Activated naive CD4-positive, alpha-beta T cell treated with anti-CD3 and anti-CD28 coated beads, Interleukin-2, amount 50 U/mL, for 24 hours (primary cell): ENCODE results near the gene NFIC.

Experiments used
- H3K27ac Mint-ChIP-seq: one replicate; pipeline ENCODE4 v1.8.0; 2021; ENCODE audit warnings: mild to moderate bottlenecking, mixed read lengths
- H3K27me3 Mint-ChIP-seq: one replicate; pipeline ENCODE4 v1.8.0; 2021; ENCODE audit warnings: mixed read lengths
- H3K36me3 Mint-ChIP-seq: one replicate; pipeline ENCODE4 v1.8.0; 2021; ENCODE audit warnings: mixed read lengths
- H3K4me1 Mint-ChIP-seq: one replicate; pipeline ENCODE4 v1.8.0; 2021; ENCODE audit warnings: mixed read lengths
- H3K4me3 Mint-ChIP-seq: one replicate; pipeline ENCODE4 v1.8.0; 2021; ENCODE audit warnings: mild to moderate bottlenecking, mixed read lengths
- H3K9me3 Mint-ChIP-seq: one replicate; pipeline ENCODE4 v1.8.0; 2021; ENCODE audit warnings: mixed read lengths

Gene NFIC

GRCh38 chr19:3480383-3481091 lies 114.2 kb downstream of the NFIC start, which contains the start of gene SMIM24:
TSS of gene SMIM24 (minus strand) at chr19:3480525. CDS start at chr19:3480463, 62 bp downstream.
- no peaks in the 10 kb centered on the region for H3K9me3 Mint-ChIP-seq
- H3K36me3 Mint-ChIP-seq, result no peaks in the 10 kb centered on the region
- no peak within 1 kb of the TSS for H3K4me3 Mint-ChIP-seq
- no peaks in the 10 kb centered on the region for H3K27me3 Mint-ChIP-seq
- peaks cover 10% of the 10 kb centered on the region for H3K4me1 Mint-ChIP-seq
- no peak within 1 kb of the TSS for H3K27ac Mint-ChIP-seq

DNA sequence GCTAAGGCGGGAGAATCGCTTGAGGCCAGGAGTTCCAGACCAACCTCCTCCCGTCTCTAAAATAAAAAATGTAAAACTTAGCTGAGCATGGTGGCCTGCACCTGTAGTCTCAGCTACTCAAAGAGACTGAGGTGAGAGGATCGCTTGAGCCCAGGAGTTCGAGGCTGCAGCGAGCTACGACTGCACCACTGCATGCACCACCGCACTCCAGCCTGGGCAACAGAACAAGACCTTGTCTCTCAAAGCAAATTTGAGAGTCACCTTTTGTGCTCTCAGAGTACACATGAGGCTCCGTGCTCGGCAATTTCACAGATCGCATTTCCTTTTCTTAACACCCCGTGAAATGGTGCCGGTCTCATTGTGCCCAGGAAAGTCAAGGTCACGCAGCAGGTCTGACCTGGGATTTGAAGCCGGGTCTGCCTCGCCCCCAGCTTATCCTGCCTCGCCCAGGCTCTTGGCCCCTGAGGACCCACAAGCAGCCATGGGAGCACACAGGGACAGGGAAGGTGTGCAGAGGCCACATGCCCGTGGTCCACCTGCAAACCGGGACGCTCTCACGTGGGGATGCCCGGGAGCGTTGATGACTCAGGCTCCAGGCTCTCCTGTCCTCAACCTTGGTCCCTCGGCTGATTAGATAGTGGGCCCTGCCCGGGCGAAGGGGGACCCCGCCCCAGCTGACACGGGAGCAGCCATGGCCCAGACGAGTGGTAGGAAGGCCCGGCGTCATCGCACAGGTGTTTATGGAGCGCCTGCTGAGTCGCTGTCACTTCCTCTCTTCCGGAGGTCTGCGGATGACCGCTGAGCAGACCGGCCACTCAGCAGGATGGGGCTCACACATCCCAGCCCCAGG lies 115.1 kb downstream of the NFIC start:
- Mint-ChIP-seq H3K27me3 (no peaks in the 10 kb centered on the region), H3K9me3 (no peaks in the 10 kb centered on the region), H3K4me1 (peaks cover 10% of the 10 kb centered on the region), H3K36me3 (no peaks in the 10 kb centered on the region), H3K27ac (no peak overlapping the region), H3K4me3 (no peak overlapping the region)

GRCh38 chr19:3482507-3483225 lies 116.3 kb downstream of the NFIC start:
- H3K4me1 Mint-ChIP-seq, result peaks cover 10% of the 10 kb centered on the region
- no peak overlapping the region for H3K4me3 Mint-ChIP-seq
- H3K27me3 Mint-ChIP-seq, result no peaks in the 10 kb centered on the region
- peaks cover 3% of the 10 kb centered on the region for H3K36me3 Mint-ChIP-seq
- H3K9me3 Mint-ChIP-seq, result no peaks in the 10 kb centered on the region
- no peak overlapping the region for H3K27ac Mint-ChIP-seq

DNA sequence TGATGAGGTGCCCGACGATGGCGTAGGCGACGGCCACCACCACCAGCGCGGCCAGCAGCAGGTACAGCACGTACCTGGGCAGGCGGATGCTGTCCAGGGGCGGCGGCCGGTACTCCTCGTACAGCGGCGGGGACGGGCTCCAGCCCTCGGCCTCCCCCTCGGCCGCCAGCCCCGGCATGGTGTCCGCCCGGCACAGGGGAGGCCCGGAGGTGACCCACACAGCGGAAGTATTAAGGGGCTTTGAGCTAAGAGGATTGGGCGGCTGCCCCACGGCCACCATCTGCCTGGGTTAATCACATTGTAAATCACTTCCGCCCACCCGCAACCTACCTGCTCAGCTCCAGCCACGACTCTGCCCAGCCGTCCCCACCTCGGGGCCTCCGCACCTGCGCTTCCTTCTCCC lies 116.8 kb downstream of the NFIC start, which contains the start of gene SMIM44:
TSS of gene SMIM44 (minus strand) at position 216 of the 403 bp plus-strand sequence. CDS start at position 178, 38 bp downstream.
- peaks cover 6% of the 10 kb centered on the region for H3K4me1 Mint-ChIP-seq
- H3K27ac Mint-ChIP-seq, result peak within 1 kb of the TSS; percentile 8
- H3K36me3 Mint-ChIP-seq, result peaks cover 3% of the 10 kb centered on the region
- no peaks in the 10 kb centered on the region for H3K27me3 Mint-ChIP-seq
- no peaks in the 10 kb centered on the region for H3K9me3 Mint-ChIP-seq
- H3K4me3 Mint-ChIP-seq, result no peak within 1 kb of the TSS

DNA sequence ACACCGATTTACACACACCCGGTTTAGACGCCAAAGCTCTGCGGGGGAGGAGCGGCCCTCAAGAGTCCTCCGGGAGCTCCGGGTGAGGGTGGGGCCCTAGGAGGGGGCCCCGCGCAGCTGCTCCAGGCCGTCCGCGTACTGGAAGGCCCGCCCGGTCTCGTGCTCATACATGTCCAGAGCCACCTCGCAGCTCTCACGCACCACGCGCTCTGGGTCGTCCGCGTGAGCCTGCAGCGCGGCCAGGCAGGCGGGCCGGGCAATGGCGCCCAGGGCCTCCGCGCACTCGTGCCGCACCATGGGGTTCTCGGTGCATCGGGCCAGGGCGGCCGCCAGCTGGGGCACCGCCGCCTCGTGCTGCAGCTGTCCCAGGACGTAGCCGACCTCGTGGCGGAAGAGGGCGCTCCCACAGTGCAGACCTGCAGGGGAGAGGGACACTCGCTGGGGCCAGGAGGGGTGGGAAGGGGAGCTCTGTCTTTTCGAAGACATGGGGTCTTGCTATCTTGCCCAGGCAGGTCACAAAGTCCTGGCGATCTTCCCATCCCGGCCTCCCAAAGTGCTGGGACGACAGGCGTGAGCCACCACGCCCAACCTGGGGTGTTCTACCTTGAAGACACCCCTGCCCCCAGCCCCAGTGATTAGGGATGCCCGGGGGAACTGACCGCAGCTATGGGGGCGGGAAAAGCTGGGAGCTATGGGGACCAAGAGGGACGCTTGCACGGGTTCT lies 125.2 kb downstream of the NFIC start:
- H3K4me3 Mint-ChIP-seq, result no peak overlapping the region
- no peaks in the 10 kb centered on the region for H3K9me3 Mint-ChIP-seq
- H3K27ac Mint-ChIP-seq, result no peak overlapping the region
- peaks cover 12% of the 10 kb centered on the region for H3K36me3 Mint-ChIP-seq
- no peaks in the 10 kb centered on the region for H3K27me3 Mint-ChIP-seq
- peaks cover 8% of the 10 kb centered on the region for H3K4me1 Mint-ChIP-seq

- H3K27ac Mint-ChIP-seq, result no peak overlapping the region
- H3K36me3 Mint-ChIP-seq, result peaks cover 13% of the 10 kb centered on the region
- peaks cover 13% of the 10 kb centered on the region for H3K4me1 Mint-ChIP-seq
- H3K27me3 Mint-ChIP-seq, result no peaks in the 10 kb centered on the region
- no peaks in the 10 kb centered on the region for H3K9me3 Mint-ChIP-seq
- no peak overlapping the region for H3K4me3 Mint-ChIP-seq
Measured at GRCh38 chr19:3492131-3492839, 125.9 kb downstream of the NFIC start.

- Mint-ChIP-seq H3K27ac (no peak overlapping the region), H3K9me3 (no peaks in the 10 kb centered on the region), H3K4me3 (no peak overlapping the region), H3K27me3 (no peaks in the 10 kb centered on the region), H3K4me1 (peaks cover 17% of the 10 kb centered on the region), H3K36me3 (peaks cover 13% of the 10 kb centered on the region)
Measured at GRCh38 chr19:3492919-3493318, 126.5 kb downstream of the NFIC start.

DNA sequence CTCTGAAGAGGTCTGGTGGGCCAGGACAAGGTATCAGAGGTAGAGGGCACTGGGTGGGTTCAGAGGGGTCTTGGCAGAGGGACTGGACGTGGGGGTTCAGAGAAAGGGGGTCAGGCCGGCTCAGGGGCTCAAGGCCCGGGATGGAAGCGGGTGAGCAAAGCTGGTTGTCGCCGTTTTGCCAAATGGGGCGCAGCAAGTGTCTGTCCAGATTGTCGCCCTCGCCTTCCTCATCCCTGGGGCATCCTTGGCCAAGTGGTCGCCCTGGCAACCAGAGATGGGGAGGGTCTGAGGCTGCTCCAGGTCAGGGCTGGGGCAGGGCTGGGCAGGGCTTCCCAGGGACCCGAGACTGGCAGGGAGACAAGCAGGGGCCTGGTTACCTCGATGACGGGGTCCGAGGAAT lies 127.3 kb downstream of the NFIC start:
- Mint-ChIP-seq H3K9me3 (no peaks in the 10 kb centered on the region), H3K4me3 (no peak overlapping the region), H3K27me3 (no peaks in the 10 kb centered on the region), H3K27ac (no peak overlapping the region), H3K4me1 (peaks cover 21% of the 10 kb centered on the region), H3K36me3 (peaks cover 13% of the 10 kb centered on the region)

DNA sequence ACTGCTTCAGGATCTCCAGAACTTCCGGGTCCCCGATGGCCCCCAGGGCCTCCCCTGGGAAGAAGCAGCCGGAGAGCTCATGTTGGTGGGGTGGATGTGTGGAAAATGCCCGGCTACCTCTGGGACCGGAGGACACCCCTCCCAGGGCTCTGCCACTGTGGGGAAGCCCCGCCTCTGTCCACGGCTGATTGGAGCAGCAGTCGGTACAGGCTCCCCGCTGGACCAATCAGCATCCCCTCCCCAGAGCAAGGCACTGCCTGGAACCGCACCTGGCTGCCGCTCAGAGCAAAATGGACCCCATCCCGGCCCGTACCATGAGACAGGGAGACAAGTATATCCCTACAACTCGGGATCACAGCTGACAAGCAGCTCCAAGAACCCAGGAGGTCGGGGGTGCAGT lies 127.7 kb downstream of the NFIC start:
- Mint-ChIP-seq H3K4me1 (peaks cover 25% of the 10 kb centered on the region), H3K27ac (no peak overlapping the region), H3K36me3 (peaks cover 13% of the 10 kb centered on the region), H3K4me3 (no peak overlapping the region), H3K27me3 (no peaks in the 10 kb centered on the region), H3K9me3 (no peaks in the 10 kb centered on the region)

DNA sequence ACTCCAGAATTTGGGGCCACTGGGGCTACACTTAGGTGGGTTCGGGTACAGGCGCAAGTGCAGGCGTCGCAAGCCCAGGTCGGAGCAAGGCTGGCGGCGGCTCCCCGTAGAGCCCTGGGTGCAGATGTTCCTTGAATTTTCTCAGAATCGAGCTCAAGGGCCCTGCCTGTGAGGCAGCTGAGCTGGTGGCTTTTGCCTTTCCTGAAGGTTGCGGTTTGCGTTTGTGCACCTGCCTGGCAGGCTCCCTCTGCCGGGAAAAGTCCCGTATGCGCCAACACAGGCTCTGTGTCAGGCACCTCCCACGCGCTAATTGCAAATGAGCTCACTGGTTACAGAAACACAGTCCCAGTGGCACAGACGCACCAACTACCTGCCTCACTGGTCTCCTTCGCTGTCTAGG lies 128.2 kb downstream of the NFIC start:
- Mint-ChIP-seq H3K36me3 (peaks cover 13% of the 10 kb centered on the region), H3K27me3 (no peaks in the 10 kb centered on the region), H3K4me3 (peak overlapping the region; percentile 5), H3K27ac (no peak overlapping the region), H3K9me3 (no peaks in the 10 kb centered on the region), H3K4me1 (peaks cover 28% of the 10 kb centered on the region)

- Mint-ChIP-seq H3K27ac (no peak overlapping the region), H3K4me3 (no peak overlapping the region), H3K4me1 (peaks cover 37% of the 10 kb centered on the region), H3K36me3 (peaks cover 13% of the 10 kb centered on the region), H3K9me3 (no peaks in the 10 kb centered on the region), H3K27me3 (no peaks in the 10 kb centered on the region)
Measured at GRCh38 chr19:3496392-3497273, 130.2 kb downstream of the NFIC start.

DNA sequence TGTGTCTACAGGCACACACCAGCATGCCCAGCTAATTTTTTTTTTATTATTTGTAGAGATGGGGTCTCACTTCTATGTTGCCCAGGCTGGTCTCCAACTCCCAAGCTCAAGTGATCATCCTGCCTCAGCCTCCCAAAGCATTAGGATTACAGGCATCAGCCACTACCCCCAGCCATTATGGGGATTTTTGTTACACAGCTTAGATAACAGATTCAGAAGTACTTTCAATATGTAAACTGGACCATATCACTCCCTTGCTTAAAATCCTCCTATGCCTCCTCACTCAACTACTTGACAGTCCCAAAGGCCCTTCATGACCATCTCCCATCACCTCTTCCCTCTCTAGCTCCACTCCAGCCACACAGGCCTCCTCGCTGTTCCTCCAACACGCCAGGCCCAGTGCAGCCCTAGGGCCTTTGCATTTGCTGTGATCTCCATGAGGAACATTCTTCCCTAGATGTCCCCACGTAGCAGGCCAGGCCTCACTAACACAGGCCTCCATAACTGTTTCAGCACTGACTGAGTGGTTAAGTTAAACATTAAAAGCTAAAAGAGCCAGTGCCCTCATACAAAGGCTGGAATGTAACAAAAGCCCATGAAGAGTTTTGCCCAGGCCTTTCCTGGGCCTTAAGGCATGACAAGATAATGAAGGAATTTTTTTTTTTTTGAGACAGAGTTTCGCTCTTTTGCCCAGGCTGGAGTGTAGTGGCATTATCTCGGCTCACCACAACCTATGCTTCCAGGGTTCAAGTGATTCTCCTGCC lies 131.6 kb downstream of the NFIC start:
- H3K4me3 Mint-ChIP-seq, result no peak overlapping the region
- peaks cover 33% of the 10 kb centered on the region for H3K4me1 Mint-ChIP-seq
- H3K36me3 Mint-ChIP-seq, result peaks cover 10% of the 10 kb centered on the region
- no peaks in the 10 kb centered on the region for H3K9me3 Mint-ChIP-seq
- H3K27me3 Mint-ChIP-seq, result no peaks in the 10 kb centered on the region
- H3K27ac Mint-ChIP-seq, result no peak overlapping the region

GRCh38 chr19:3499738-3500428 lies 133.5 kb downstream of the NFIC start:
- H3K9me3 Mint-ChIP-seq, result no peaks in the 10 kb centered on the region
- peaks cover 9% of the 10 kb centered on the region for H3K36me3 Mint-ChIP-seq
- peak overlapping the region; percentile 55 for H3K27ac Mint-ChIP-seq
- no peaks in the 10 kb centered on the region for H3K27me3 Mint-ChIP-seq
- H3K4me1 Mint-ChIP-seq, result peaks cover 34% of the 10 kb centered on the region
- peak overlapping the region; percentile 96 for H3K4me3 Mint-ChIP-seq
